K562 (cell line): ENCODE data around the gene ERBB3. TPM values are rescaled to one million over a fixed set of nuclear protein-coding genes. Genes with fewer than 3 reads are reported as not detected.

Experiments
- ADNP ChIP-seq: fragments of 200-800 bp; sonication (Bioruptor generic); IDR thresholded peaks from 2 replicates; pipeline ENCODE4 v1.6.1; 2016; ENCODE audit warnings: missing genetic modification characterization, missing compliant biosample characterization
- ARID3B ChIP-seq: fragments of 250-450 bp; sonication (Bioruptor Pico); IDR thresholded peaks from 2 replicates; pipeline ENCODE4 v1.4.0; 2020; ENCODE audit warnings: borderline replicate concordance
- COPS2 ChIP-seq: fragments of 450-650 bp; conservative IDR thresholded peaks from 2 replicates; pipeline ENCODE4 v1.6.1; 2016; ENCODE audit warnings: mild to moderate bottlenecking, moderate library complexity
- ELF4 ChIP-seq: fragments of 450-650 bp; formaldehyde crosslinking; IDR thresholded peaks from 2 replicates; pipeline ENCODE4 v1.4.0; 2022; ENCODE audit warnings: missing genetic modification characterization
- HES1 ChIP-seq: fragments of 450-650 bp; IDR thresholded peaks from 2 replicates; pipeline ENCODE4 v1.6.1; 2016; ENCODE audit warnings: low read depth, mild to moderate bottlenecking, moderate library complexity
- LCOR ChIP-seq: sonication (generic); formaldehyde crosslinking; IDR thresholded peaks from 2 replicates; pipeline ENCODE4 v1.8.0; 2022; ENCODE audit warnings: mild to moderate bottlenecking, missing genetic modification reagents
- MAX ChIP-seq: sonication (generic); formaldehyde crosslinking; IDR thresholded peaks from 2 replicates; pipeline ENCODE4 v1.9.0; 2022; ENCODE audit warnings: mild to moderate bottlenecking, missing genetic modification reagents
- MCM5 ChIP-seq: fragments of 450-650 bp; IDR thresholded peaks from 2 replicates; pipeline ENCODE4 v1.6.1; 2016; ENCODE audit warnings: low read depth
- NFXL1 ChIP-seq: fragments of 450-650 bp; formaldehyde crosslinking; IDR thresholded peaks from 2 replicates; pipeline ENCODE4 v1.4.0; 2021; ENCODE audit warnings: mild to moderate bottlenecking
- PCBP1 ChIP-seq: fragments of 200-400 bp; formaldehyde crosslinking; IDR thresholded peaks from 2 replicates; pipeline ENCODE4 v1.6.1; 2018; ENCODE audit warnings: mild to moderate bottlenecking, low read depth, low read length; ENCODE audit not compliant: poor library complexity, severe bottlenecking
- POLR3A ChIP-seq: IDR thresholded peaks from 2 replicates; pipeline ENCODE4 v1.6.1; 2011; ENCODE audit warnings: borderline replicate concordance, mild to moderate bottlenecking, moderate library complexity; ENCODE audit not compliant: insufficient read length, insufficient read depth; ENCODE audit errors: extremely low read depth
- RAD51 ChIP-seq: fragments of 450-650 bp; IDR thresholded peaks from 2 replicates; pipeline ENCODE4 v1.7.1; 2016; ENCODE audit warnings: low read depth, mild to moderate bottlenecking, borderline replicate concordance
- TBL1XR1 ChIP-seq, 2 experiments: IDR thresholded peaks; 2 replicates each; pipeline ENCODE4 v1.6.1; 2012; ENCODE audit warnings: improper control_type of control experiment in 2 of 2, low read length in 2 of 2, mild to moderate bottlenecking in 1 of 2
- THRB ChIP-seq: fragments of 450-650 bp; formaldehyde crosslinking; conservative IDR thresholded peaks from 2 replicates; pipeline ENCODE4 v1.4.0; 2022; ENCODE audit warnings: mild to moderate bottlenecking, missing genetic modification characterization
- ZC3H11A ChIP-seq: IDR thresholded peaks from 2 replicates; pipeline ENCODE4 v1.6.1; 2012; ENCODE audit warnings: low read depth, low read length, improper control_type of control experiment
- ZNF174 ChIP-seq: fragments of 250-450 bp; sonication (Bioruptor Pico); IDR thresholded peaks from 2 replicates; pipeline ENCODE4 v1.4.0; 2020; ENCODE audit warnings: mild to moderate bottlenecking
- ZNF224 ChIP-seq: sonication (generic); formaldehyde crosslinking; IDR thresholded peaks from 2 replicates; pipeline ENCODE4 v1.8.0; 2022; ENCODE audit warnings: mild to moderate bottlenecking, missing genetic modification reagents
- ZNF589 ChIP-seq: fragments of 200-800 bp; sonication (Bioruptor generic); IDR thresholded peaks from 2 replicates; pipeline ENCODE4 v1.6.1; 2016; ENCODE audit warnings: low read depth, missing genetic modification characterization, missing compliant biosample characterization
- ZNF655 ChIP-seq: fragments of 250-450 bp; sonication (Bioruptor Pico); IDR thresholded peaks from 2 replicates; pipeline ENCODE4 v1.5.0; 2021
- ZNF699 ChIP-seq: fragments of 250-450 bp; sonication (Bioruptor Pico); IDR thresholded peaks from 2 replicates; pipeline ENCODE4 v1.8.0; 2021; ENCODE audit warnings: mild to moderate bottlenecking, moderate library complexity; ENCODE audit not compliant: insufficient replicate concordance
- polyA plus RNA-seq, 8 experiments: library from polyadenylated mRNA; depleted of rRNA in 4 of 8; stranded (reverse) in 5 of 8; unstranded in 3 of 8; fragments of >200 nt; fragmentation: Nextera tagmentation in 2 of 8; fragmentation: Illumina TruSeq in 1 of 8; extraction: Ambion mirVana in 2 of 8; extraction: Trizol in 1 of 8; gene quantifications; 2 replicates each; pipeline versions ENCODE4 v1.2.1 to v1.2.3, GENCODE V29; 2011 to 2014; ENCODE audit warnings: inconsistent platforms in 1 of 8, missing spikeins in 1 of 8
- total RNA-seq, 7 experiments: library from RNA; depleted of rRNA in 6 of 7; stranded (reverse); fragments of >200 nt in 6 of 7; fragmentation: Illumina TruSeq in 2 of 7; extraction: Trizol in 2 of 7; gene quantifications; 2 replicates each; pipeline versions ENCODE4 v1.2.1 to v1.2.3, GENCODE V29; 2011 to 2021; ENCODE audit warnings: low replicate concordance in 1 of 7

Gene ERBB3
- total and polyA plus RNA-seq, 9 of the 15 experiments (the other 6 are each of a cell fraction or from before 2014, with no cell fraction given) = 1.5 to 5.4 (median 3.8) TPM

GRCh38 chr12:56117778-56118687 lies 38.1 kb downstream of the ERBB3 start, which contains the start of gene ZC3H10 (continued):
- peak; percentile 72 to 78; a peak in 2 of 4 replicates for TF ChIP-seq TBL1XR1 (IDR thresholded peaks at IDR 0.05; ENCODE audit: low read length in 2 of 2)
- peak; percentile 85 for TF ChIP-seq NFXL1
- TF ChIP-seq ZNF174 (CRISPR knock-in tag) = no peak; the same call in 1 of the 2 replicates
- no peak for TF ChIP-seq ARID3B
- TF ChIP-seq THRB = peak; percentile 99
- TF ChIP-seq POLR3A = no peak
- TF ChIP-seq ADNP (tag) = no peak
- peak; percentile 99 for TF ChIP-seq LCOR
- no peak; the same call in 1 of the 2 replicates for TF ChIP-seq RAD51
- TF ChIP-seq ZC3H11A = 0 out of 2 replicates have a peak, but pooled peaks have one; percentile 37
- TF ChIP-seq ZNF224 (CRISPR knock-in tag) = no peak
- no peak for TF ChIP-seq COPS2
- TF ChIP-seq ELF4 (CRISPR knock-in tag) = peak; percentile 98
- no peak for TF ChIP-seq ZNF589 (CRISPR knock-in tag)
- TF ChIP-seq MCM5 = no peak
- TF ChIP-seq PCBP1 = no peak
- TF ChIP-seq HES1 = no peak
- no peak for TF ChIP-seq ZNF655 (CRISPR knock-in tag)
- TF ChIP-seq ZNF699 = no peak
- peak; percentile 93 for TF ChIP-seq MAX (CRISPR knock-in tag)
